Cardiac septum (tissue), 1 donor: ENCODE data around the gene TMEM167B. TPM values are rescaled to one million over a fixed set of nuclear protein-coding genes. Genes with fewer than 3 reads are reported as not detected.

Experiments used
- DNase-seq: peaks from one replicate; pipeline ENCODE4 v3.0.0-alpha.2; 2020; ENCODE audit warnings: low spot score
- intact Hi-C: fragments of 100-400 bp; cut with DNase I; formaldehyde crosslinking; loops from one replicate; pipeline ENCODE4 v1.14.0; 2022
- total RNA-seq: library from RNA; stranded (reverse); fragmentation: NEBNext Ultra II Directional; extraction: Animal tissue kit (Norgen Biotek cat#: 25700); gene quantifications from one replicate; pipeline ENCODE4 v1.2.1, GENCODE V29; 2021
- donor health status: DM: no; HTN: no; CAD: no.

TMEM167B gene
- total RNA-seq, 1 donor from 2014 or later, result 37.4 TPM

GRCh38 chr1:109109906-109110305 lies 19.3 kb downstream of the TMEM167B start:
- intact Hi-C loops, result loop anchor here (5.0 kb wide), 1 partner anchor 148 kb away; the partner anchor contains the start of gene CLCC1
- no peak for DNase-seq

GRCh38 chr1:109111386-109112055 lies 21.0 kb downstream of the TMEM167B start:
- DNase-seq, result no peak
- intact Hi-C loops, result loop anchor here (5.0 kb wide), 1 partner anchor 149 kb away; the partner anchor contains the start of gene CLCC1

- intact Hi-C loops, result loop anchor here (5.0 kb wide), 1 partner anchor 150 kb away; the partner anchor contains the start of gene CLCC1
- no peak for DNase-seq
Observed at GRCh38 chr1:109112056-109112651, 21.6 kb downstream of the TMEM167B start.

GRCh38 chr1:109112652-109113285 lies 22.2 kb downstream of the TMEM167B start:
- peak; percentile 96 for DNase-seq
- intact Hi-C loops, result loop anchor here (5.0 kb wide), 1 partner anchor 150 kb away; the partner anchor contains the start of gene CLCC1

- intact Hi-C loops, result loop anchor here (5.0 kb wide), 1 partner anchor 151 kb away; the partner anchor contains the start of gene CLCC1
- DNase-seq, result peak; percentile 88
Observed at GRCh38 chr1:109113590-109114341, 23.2 kb downstream of the TMEM167B start, which contains the start of gene ELAPOR1. Gene ELAPOR1, plus strand, starts transcription at chr1:109114115. Its CDS starts 69 bp downstream, at chr1:109114184.

GRCh38 chr1:109114342-109114674 lies 23.7 kb downstream of the TMEM167B start:
- DNase-seq, result no peak
- intact Hi-C loops, result loop anchor here (5.0 kb wide), 1 partner anchor 152 kb away; the partner anchor contains the start of gene CLCC1

- DNase-seq, result no peak
- intact Hi-C loops, result no loop called here
Observed at GRCh38 chr1:109115685-109116084, 25.1 kb downstream of the TMEM167B start.

- intact Hi-C loops, result no loop called here
- no peak for DNase-seq
Observed at GRCh38 chr1:109116286-109116685, 25.7 kb downstream of the TMEM167B start.

GRCh38 chr1:109118089-109118488 lies 27.5 kb downstream of the TMEM167B start:
- DNase-seq, result no peak
- intact Hi-C loops, result no loop called here

- DNase-seq, result no peak
- intact Hi-C loops, result no loop called here
Observed at GRCh38 chr1:109120356-109120755, 29.8 kb downstream of the TMEM167B start.

- DNase-seq, result no peak
- intact Hi-C loops, result no loop called here
Observed at GRCh38 chr1:109131059-109131458, 40.5 kb downstream of the TMEM167B start.

GRCh38 chr1:109131800-109132199 lies 41.2 kb downstream of the TMEM167B start:
- intact Hi-C loops, result no loop called here
- no peak for DNase-seq

- intact Hi-C loops, result no loop called here
- DNase-seq, result no peak
Observed at GRCh38 chr1:109133002-109133706, 42.6 kb downstream of the TMEM167B start.

- intact Hi-C loops, result no loop called here
Observed at GRCh38 chr1:109133815-109134214, 43.3 kb downstream of the TMEM167B start.

GRCh38 chr1:109134423-109134822 lies 43.9 kb downstream of the TMEM167B start:
- DNase-seq, result no peak
- intact Hi-C loops, result no loop called here

More at GRCh38 chr1:109133815-109134214, 43.3 kb downstream of the TMEM167B start:
- DNase-seq, result peak; percentile 92

- intact Hi-C loops, result no loop called here
- no peak for DNase-seq
Observed at GRCh38 chr1:109135940-109136339, 45.4 kb downstream of the TMEM167B start.

- intact Hi-C loops, result no loop called here
- no peak for DNase-seq
Observed at GRCh38 chr1:109136766-109137165, 46.2 kb downstream of the TMEM167B start.

GRCh38 chr1:109137958-109138357 lies 47.4 kb downstream of the TMEM167B start:
- no peak for DNase-seq
- intact Hi-C loops, result no loop called here

GRCh38 chr1:109138358-109138757 lies 47.8 kb downstream of the TMEM167B start:
- no peak for DNase-seq
- intact Hi-C loops, result no loop called here
